GM21529 (cell line): ENCODE measurements around the gene ALDH3B2.
A peak's percentile ranks its signal among the peaks of the same experiment; 100 is the strongest.

Experiments used
- ATAC-seq: cut with Tn5 transposase; IDR thresholded peaks from one replicate; pipeline ENCODE4 v1.9.1; 2021; ENCODE audit not compliant: unreplicated experiment

Gene ALDH3B2

DNA sequence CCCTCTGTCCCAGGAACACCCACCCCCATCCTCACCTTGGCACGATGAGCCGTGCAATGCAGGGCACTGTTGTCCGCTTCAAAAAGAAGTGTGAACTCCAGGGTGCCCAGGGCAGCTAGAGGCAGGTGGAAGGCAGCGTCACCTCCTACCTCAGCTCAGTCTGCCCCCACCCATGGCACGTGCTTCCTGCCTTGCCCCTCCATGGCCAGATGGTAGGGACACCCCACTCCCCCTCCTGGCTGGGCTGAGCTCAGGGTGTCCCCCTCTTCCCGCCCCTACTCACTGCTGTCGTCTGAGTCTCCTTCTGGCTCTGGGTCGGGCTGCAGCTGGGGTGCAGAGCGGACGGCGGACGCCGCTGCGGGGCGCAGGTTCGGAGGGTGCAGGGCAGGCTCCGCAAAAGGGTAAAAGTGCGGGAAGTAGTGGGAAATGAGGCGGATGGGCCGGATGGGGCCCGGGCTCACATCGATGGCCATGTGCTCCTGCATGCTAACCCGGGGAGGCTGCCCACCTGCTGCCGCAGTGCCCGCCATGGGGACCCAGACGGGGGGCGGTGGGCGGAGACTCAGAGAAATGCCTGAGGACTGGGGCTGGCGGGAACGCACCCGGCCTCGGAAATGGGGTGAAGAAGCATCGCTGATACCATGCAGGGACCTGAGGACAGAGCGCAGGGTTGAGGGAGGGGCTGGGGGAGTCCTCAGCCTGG is 58.5 kb downstream of the ALDH3B2 start:
- ATAC-seq = no peak

DNA sequence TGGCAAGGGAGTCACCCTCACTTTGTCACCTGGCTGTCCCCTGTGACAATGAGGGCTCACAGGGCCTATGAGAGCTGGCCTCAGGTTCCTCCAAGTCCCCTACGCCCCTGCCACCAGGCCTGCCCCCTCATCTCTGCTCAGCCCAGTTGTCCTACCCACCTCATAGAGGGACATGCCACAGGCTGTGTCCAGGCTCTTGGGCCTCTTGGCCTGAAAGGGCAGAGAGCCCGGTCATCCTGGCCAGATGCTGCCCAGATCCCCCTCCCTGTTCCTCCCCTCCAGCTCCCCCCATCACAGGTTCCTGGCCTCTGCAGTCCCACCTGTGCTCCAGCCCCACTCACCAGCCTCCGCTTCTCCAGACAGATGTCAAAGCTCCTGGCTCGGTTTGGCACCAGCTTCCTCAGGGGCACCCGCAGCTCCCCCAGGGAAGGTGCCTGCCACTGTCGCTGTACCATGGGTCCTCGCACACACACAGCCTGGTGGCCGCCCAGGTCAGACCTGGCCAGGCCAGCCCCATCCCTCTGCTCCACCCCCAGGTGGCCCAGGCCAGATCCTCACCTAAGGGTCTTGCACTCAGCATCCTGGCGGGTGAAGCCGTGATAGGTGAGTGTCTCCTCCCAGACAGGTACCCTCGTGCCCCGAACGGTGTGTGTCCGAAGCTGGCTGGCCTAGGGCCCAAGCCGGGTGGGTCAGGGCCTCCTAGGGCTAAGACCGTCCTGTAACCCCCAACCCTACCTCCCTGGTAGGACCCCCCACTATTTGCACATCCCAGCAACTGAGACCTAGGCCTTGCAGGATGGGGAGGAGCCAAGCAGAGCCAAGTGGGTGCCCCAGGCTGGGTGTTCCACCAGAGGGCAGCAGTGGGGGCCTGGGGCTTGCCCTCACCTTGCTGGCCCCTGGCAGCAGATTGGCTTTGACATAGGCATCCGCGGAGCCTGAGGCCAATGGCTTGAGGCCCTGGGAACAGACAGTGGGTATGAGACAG is 59.4 kb downstream of the ALDH3B2 start:
- no peak for ATAC-seq

DNA sequence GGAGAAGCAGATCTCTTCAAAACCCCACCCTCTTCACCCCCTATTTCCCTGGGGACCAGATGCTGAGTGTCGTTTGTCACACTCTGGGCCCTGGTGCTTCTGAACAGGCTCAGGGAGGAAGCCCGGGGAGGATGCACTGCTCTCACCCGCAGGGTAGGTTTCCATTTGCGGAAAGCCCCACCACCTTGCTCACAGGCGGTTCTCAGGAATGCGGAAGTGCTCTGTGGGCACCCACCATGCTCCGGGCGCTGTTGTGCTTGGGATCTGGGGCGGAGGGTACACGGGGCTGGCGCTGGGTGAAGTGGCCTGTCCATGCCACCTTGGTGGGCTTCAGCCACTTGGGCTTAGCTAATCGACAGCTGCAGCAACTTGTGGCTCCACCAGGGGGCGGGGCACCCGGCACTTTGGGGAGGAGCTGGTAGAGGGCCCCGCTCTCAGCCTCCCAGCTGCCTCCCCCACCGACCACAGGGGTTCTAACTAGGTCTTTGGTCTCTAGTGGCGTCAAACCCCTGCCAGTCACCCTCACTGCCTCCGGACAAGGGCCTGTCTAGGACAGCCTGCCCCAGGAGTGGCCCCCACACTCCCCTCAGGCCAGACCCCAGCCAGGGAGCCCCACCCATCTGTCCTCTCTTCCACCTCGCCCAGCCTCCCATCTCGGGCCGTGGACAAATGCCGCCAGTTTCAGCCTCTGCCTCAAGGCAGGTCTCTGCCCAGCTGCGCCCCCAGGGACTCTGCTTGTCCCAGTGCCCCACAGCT is 60.3 kb downstream of the ALDH3B2 start:
- ATAC-seq = peak; percentile 86

DNA sequence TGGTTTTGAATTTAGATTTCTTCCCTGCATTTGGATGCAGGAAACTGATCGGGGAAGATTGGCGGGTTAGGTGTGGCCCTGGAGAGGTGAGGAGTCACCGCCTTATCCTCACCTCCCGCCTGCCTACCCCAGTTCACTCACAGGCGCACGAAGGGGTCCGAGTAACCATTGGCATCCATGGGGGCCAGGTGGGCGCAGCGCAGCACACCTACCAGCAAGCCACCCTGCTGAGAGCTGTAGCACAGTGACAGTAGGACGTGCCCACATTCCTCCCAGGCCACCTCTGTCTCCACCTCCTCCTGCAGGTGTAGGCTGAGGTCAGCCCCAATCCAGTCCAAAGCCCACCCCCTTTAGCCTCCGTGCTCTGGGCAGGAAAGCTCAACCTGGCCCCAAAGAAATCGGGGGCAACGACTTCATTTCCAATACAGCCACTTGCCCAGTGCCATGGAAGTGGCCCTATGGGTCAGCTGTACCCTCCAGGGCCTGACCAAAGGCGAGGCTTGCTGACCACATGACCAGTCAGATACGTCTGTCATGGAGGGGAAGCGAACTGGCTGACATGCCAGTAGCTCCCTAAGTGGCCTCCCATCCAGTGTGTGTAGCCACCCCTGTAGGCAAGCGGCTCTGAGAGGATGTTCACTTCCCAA is 61.0 kb downstream of the ALDH3B2 start:
- no peak for ATAC-seq

DNA sequence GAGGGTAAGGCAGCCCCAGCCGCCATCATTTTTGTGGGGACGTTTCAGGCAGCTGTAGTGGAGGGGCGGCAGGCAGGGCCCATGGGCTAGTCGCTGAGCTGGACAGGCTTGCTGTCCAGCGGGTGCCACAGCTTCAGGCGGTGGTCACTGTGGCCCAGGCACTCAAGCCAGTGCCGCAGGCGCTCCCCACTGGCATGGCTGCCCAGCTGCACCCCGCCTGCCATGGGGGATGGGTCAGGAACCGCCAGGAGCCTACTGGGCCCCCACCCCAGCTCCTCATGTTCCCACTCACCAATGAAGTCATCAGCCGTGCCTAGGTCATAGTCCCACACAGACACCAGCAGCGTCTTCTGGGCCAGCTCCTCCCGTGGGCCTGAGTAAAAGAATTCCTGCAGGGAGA is 61.7 kb downstream of the ALDH3B2 start:
- no peak for ATAC-seq
